GM12801 (cell line): ENCODE data around the gene CBLB.

Experiments
- CTCF ChIP-seq: IDR thresholded peaks from one replicate; pipeline ENCODE4 v1.5.1; 2011; ENCODE audit warnings: control low read depth; ENCODE audit not compliant: insufficient read length; ENCODE audit errors: extremely low read depth

Gene CBLB

GRCh38 chr3:105888621-105889579 lies 20.1 kb upstream of the CBLB start:
- TF ChIP-seq CTCF = no peak

DNA sequence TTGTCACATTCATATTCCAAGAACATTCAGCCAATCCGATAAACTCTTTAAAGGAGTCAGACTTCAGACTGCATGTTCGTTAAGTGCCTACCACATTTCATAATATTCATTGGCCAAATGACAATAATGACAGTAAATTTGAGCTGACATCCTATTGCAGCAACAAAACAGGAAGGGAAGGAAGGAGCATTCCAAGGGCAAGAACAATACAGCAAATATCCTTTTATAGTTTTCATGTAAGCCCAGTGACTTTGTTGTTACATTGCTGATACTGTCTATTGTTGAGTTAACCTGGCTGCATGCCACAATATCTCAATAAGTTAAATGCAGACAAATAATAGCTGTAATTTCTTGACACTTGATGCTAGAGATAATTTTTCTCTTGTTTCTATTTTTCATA lies 16.4 kb upstream of the CBLB start:
- TF ChIP-seq CTCF = no peak

DNA sequence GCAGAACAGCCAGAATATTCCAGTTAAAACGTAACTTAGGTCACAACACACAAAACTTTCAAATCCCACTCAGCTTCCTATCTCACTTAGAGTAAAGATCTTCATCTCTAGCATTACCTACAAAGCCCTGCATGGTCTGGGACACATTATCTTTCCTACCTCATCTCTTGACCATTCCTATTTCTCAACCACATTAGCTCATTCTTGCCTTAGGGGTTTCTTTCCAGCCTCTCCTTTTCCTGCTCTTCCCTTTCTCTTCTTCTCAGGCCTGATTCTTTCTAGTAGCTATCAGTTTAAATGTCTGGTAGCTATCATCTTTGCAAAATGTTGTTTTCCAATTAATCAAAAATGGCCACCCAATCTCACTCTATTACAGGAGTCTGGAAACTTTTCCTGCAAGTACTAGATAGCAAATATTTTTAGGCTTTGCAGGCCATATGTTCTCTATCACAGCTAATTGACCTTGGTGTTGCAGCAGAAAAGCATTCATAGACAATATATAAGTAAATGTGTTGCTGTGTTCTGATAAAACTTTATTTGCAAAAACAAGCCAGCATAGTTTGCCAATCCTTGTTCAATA lies 15.1 kb upstream of the CBLB start:
- no peak for TF ChIP-seq CTCF

- no peak for TF ChIP-seq CTCF
Measured at GRCh38 chr3:105880681-105881290, 12.0 kb upstream of the CBLB start.

GRCh38 chr3:105878061-105878460 lies 9.2 kb upstream of the CBLB start:
- TF ChIP-seq CTCF = no peak

GRCh38 chr3:105877336-105877910 lies 8.6 kb upstream of the CBLB start:
- TF ChIP-seq CTCF = no peak

GRCh38 chr3:105876780-105877327 lies 8.0 kb upstream of the CBLB start:
- TF ChIP-seq CTCF = no peak
